Spleen (tissue), 11 donors: Measurements from ENCODE around the gene ALDH1A3. TPM values are rescaled to one million over a fixed set of nuclear protein-coding genes. Genes with fewer than 3 reads are reported as not detected.
A peak's percentile ranks its signal among the peaks of the same experiment; 100 is the strongest.

ENCODE experiments used
- DNase-seq: peaks from one replicate; pipeline ENCODE4 v3.0.0-alpha.2; 2020
- H3K27ac ChIP-seq, 8 donors: fragments of 200-600 bp; sonication (generic) in 7 of 8; 1 replicate in 4 of 8; 2 replicates in 4 of 8; pipeline versions ENCODE4 v1.5.0 to v1.8.0; 2016 to 2021; ENCODE audit warnings: inconsistent platforms in 4 of 8, mild to moderate bottlenecking in 4 of 8, moderate library complexity in 1 of 8
- H3K27me3 ChIP-seq, 7 donors: fragments of 200-600 bp; sonication (generic) in 6 of 7; replicated peaks in 1 of 7; 1 replicate in 4 of 7; 2 replicates in 3 of 7; pipeline versions ENCODE4 v1.5.0 to v1.8.0; 2016 to 2021; ENCODE audit warnings: inconsistent platforms in 3 of 7, mild to moderate bottlenecking in 1 of 7
- H3K36me3 ChIP-seq, 6 donors: fragments of 200-600 bp; sonication (generic) in 5 of 6; 1 replicate in 4 of 6; 2 replicates in 2 of 6; pipeline versions ENCODE4 v1.5.0 to v1.8.0; 2016 to 2021; ENCODE audit warnings: inconsistent platforms in 2 of 6
- H3K4me1 ChIP-seq, 6 donors: fragments of 200-600 bp; sonication (generic) in 5 of 6; 1 replicate in 3 of 6; 2 replicates in 3 of 6; pipeline versions ENCODE4 v1.5.0 to v1.8.0; 2016 to 2021; ENCODE audit warnings: inconsistent platforms in 3 of 6
- H3K4me3 ChIP-seq, 8 donors: fragments of 200-600 bp; sonication (generic) in 7 of 8; 1 replicate in 4 of 8; 2 replicates in 4 of 8; pipeline versions ENCODE4 v1.5.0 to v1.8.0; 2016 to 2021; ENCODE audit warnings: inconsistent platforms in 4 of 8, mild to moderate bottlenecking in 4 of 8, moderate library complexity in 2 of 8
- H3K9me3 ChIP-seq, 8 donors: fragments of 200-600 bp; sonication (generic) in 7 of 8; 1 replicate in 4 of 8; 2 replicates in 4 of 8; pipeline versions ENCODE4 v1.5.0 to v1.8.0; 2016 to 2021; ENCODE audit warnings: inconsistent platforms in 4 of 8
- POLR2A ChIP-seq, 3 donors: fragments of 450-650 bp; IDR thresholded peaks; one replicate each; pipeline ENCODE4 v1.5.1; 2017; ENCODE audit warnings: antibody characterized with exemption in 3 of 3, mild to moderate bottlenecking in 1 of 3
- POLR2AphosphoS5 ChIP-seq, 3 donors: sonication (generic); formaldehyde crosslinking; IDR thresholded peaks; one replicate each; pipeline ENCODE4 v1.5.1; 2017; ENCODE audit warnings: antibody characterized with exemption in 3 of 3
- WGBS, 5 donors: extraction: QIAGEN DNeasy Blood & Tissue Kit in 3 of 5; methylation state at CpG; one replicate each; pipeline versions ENCODE4 v1.1.5 to v1.1.7; 2013 to 2018; 5-methylcytosine and 5-hydroxymethylcytosine counted together
- intact Hi-C: fragments of 100-400 bp; cut with DNase I; formaldehyde crosslinking; loops from one replicate; pipeline ENCODE4 v1.15.0; 2023; ENCODE audit warnings: low total_unique reads
- polyA plus RNA-seq, 3 donors: library from polyadenylated mRNA; stranded (reverse); fragments of 200-250 nt; gene quantifications; one replicate each; pipeline ENCODE4 v1.2.1, GENCODE V29; 2013
- total RNA-seq, 7 donors: library from RNA; depleted of rRNA in 3 of 7; stranded (reverse); fragments of >200 nt in 3 of 7; fragmentation: NEBNext Ultra II Directional in 4 of 7; extraction: Animal tissue kit (Norgen Biotek cat#: 25700) in 4 of 7; gene quantifications; one replicate each; pipeline versions ENCODE4 v1.1.0 to v1.2.1, GENCODE V29; 2016 to 2021
- TF ChIP-seq, protein P1 (sequence below), 11 experiments: fragments of 200-600 bp in 7 of 11; fragments of 450-650 bp in 4 of 11; sonication (generic) in 4 of 11; IDR thresholded peaks in 8 of 11; conservative IDR thresholded peaks in 3 of 11; 1 replicate in 7 of 11; 2 replicates in 4 of 11; pipeline versions ENCODE4 v1.4.0 to v1.8.0; 2016 to 2021; ENCODE audit warnings: antibody characterized with exemption in 11 of 11, inconsistent platforms in 4 of 11, mild to moderate bottlenecking in 1 of 11
- donor health status: healthy with polysubstance abuse.
- donor health status: DM: no; HTN: no; CAD: no; lungs with moderate emphysema.
- donor health status: DM: no; HTN: no; CAD: no.
- donor health status: Bipolar disorder and iron deficiency.
- donor health status: healthy.
- donor health status: DM: no; HTN: no; CAD: no.
- donor health status: DM: yes; HTN: yes; CAD: no.

Gene ALDH1A3
- total and polyA plus RNA-seq, 10 donors, result 0.94 to 22.3 (median 4.6) TPM

DNA sequence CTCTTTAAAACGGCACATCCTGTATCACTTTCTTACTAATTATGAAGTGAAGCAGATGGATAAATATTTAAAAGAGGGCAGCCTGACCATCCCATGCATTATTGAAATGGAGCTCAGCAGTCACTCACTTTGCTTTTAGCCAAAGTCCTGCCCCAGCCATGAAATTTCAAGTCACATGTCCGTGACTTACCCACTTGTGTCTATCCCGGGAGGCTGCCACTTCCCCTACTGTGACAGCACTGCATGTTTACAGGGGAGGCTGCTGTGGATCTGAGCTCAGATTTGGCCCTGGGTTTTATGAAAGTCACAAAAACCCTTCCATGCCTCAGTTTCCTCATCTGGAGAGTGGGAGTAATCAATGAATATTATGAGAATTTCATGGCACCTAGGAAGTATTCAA is 21.7 kb downstream of the ALDH1A3 start:
- Histone ChIP-seq H3K9me3 (no peaks in the 10 kb centered on the region), H3K36me3 (no peaks in the 10 kb centered on the region), H3K27ac (peak overlapping the region; percentile 60 to 89 (median 84)), H3K27me3 (no peaks in the 10 kb centered on the region), H3K4me3 (no peak overlapping the region), H3K4me1 (peaks cover 0 to 46% (median 37%) of the 10 kb centered on the region in 6 donors)
- intact Hi-C loops, result no loop called here
- TF ChIP-seq, protein P1, sequence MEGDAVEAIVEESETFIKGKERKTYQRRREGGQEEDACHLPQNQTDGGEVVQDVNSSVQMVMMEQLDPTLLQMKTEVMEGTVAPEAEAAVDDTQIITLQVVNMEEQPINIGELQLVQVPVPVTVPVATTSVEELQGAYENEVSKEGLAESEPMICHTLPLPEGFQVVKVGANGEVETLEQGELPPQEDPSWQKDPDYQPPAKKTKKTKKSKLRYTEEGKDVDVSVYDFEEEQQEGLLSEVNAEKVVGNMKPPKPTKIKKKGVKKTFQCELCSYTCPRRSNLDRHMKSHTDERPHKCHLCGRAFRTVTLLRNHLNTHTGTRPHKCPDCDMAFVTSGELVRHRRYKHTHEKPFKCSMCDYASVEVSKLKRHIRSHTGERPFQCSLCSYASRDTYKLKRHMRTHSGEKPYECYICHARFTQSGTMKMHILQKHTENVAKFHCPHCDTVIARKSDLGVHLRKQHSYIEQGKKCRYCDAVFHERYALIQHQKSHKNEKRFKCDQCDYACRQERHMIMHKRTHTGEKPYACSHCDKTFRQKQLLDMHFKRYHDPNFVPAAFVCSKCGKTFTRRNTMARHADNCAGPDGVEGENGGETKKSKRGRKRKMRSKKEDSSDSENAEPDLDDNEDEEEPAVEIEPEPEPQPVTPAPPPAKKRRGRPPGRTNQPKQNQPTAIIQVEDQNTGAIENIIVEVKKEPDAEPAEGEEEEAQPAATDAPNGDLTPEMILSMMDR (IDR thresholded peaks at IDR 0.05 in 8 of 11, conservative IDR thresholded peaks at IDR 0.05 in 3 of 11), result no peak
- TF ChIP-seq POLR2AphosphoS5 (IDR thresholded peaks at IDR 0.05) (no peak), POLR2A (IDR thresholded peaks at IDR 0.05) (no peak)
- DNase-seq, result no peak
- WGBS, 5 donors, result 34 to 64% (median 45%) methylated on average over 3 of the region's 3 CpGs

DNA sequence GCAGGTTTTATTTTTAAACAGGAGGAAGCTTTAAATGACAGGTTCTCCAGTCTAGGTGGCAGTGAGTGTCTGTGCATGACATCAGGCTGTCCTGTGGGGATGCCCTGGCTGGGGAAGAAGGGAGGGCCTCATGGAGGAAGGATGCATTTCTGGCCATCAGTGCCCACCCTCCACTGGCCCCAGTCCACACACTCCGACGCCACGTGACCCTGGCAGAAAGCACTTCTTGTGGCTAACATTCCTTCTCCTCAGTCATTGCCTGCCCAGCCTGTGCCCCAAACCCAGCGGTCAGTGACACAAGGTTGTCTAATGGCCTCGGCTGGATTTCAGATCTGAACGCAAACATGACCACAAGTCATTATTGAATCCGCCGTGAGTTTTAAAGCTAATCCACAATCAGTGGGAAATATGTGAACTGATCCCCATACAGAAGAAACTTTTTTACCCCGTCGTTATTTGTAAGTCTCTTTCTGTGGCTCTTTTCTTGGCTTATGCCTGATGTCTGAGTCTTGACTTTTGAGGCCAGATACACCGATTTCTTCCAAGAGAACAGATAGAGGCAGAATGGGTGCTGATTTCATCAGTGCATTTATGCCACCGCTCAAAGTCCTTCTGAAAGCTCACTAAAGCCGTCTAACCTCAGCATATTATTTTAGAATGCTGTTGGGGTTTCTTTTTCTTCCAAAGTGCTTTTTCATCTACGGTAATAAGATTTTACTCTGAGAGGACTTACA is 22.2 kb downstream of the ALDH1A3 start:
- no peaks in the 10 kb centered on the region for H3K36me3 ChIP-seq
- intact Hi-C loops, result no loop called here
- WGBS, 5 donors, result 71 to 82% (median 76%) methylated on average over 14 of the region's 14 CpGs

DNA sequence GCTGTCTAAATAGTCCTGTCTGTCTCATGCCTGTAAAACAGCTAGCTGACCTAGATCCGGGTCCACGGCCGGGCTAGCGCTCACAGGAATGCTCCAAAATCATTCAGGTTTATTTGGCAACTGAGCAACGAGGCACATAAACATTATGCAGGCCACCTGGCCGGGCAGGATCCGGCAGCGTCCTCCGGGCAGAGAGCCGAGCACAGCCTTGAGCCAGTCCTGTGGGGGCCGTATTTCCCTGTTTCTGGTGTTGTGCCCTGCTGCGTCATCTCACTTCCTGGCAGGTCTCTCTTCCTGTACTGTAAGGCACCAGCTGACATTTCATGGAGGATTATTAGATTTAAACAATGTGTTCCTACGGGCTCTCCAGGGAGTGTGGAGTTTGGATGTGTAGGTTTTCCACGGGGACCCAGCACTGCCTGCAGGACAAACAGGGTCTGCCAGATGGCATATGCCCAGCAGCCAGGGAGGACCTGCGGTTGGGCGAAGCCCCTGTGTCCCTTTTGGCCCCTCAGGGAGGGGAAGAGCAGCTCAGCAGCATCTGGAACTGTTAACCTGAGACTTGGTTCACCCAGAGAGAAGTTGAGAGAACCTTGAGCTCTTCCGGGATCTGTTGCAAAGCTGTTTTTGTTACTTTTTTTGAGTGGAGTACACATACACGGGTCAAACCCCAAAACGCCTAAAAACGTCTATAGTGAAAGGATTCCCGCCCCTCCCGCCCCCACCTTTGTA is 23.0 kb downstream of the ALDH1A3 start:
- no peaks in the 10 kb centered on the region for H3K27me3 ChIP-seq
- WGBS, 5 donors, result 38 to 47% (median 43%) methylated on average over 22 of the region's 22 CpGs
- intact Hi-C loops, result no loop called here
- no peaks in the 10 kb centered on the region for H3K36me3 ChIP-seq
- peak overlapping the region; percentile 66 to 89 (median 84) for H3K27ac ChIP-seq
- peak overlapping the region in 1 of 8 donors; percentile 37 for H3K4me3 ChIP-seq
- peak; percentile 82 to 91 (median 86) for TF ChIP-seq POLR2AphosphoS5 (IDR thresholded peaks at IDR 0.05)
- TF ChIP-seq, protein P1 (IDR thresholded peaks at IDR 0.05 in 8 of 11, conservative IDR thresholded peaks at IDR 0.05 in 3 of 11), result no peak
- peak in 1 of 3 donors; percentile 11 for TF ChIP-seq POLR2A (IDR thresholded peaks at IDR 0.05)
- no peaks in the 10 kb centered on the region for H3K9me3 ChIP-seq
- DNase-seq, result peak; percentile 90
- H3K4me1 ChIP-seq, result peaks cover 0 to 47% (median 37%) of the 10 kb centered on the region in 6 donors

More for the DNA sequence above, 22.2 kb downstream of the ALDH1A3 start:
- DNase-seq, result no peak
- Histone ChIP-seq H3K4me3 (peak overlapping the region in 1 of 8 donors; percentile 37), H3K27ac (peak overlapping the region; percentile 66 to 89 (median 84)), H3K9me3 (no peaks in the 10 kb centered on the region), H3K27me3 (no peaks in the 10 kb centered on the region), H3K4me1 (peaks cover 0 to 47% (median 37%) of the 10 kb centered on the region in 6 donors)
- TF ChIP-seq, protein P1 (IDR thresholded peaks at IDR 0.05 in 8 of 11, conservative IDR thresholded peaks at IDR 0.05 in 3 of 11), result no peak
- TF ChIP-seq POLR2AphosphoS5 (IDR thresholded peaks at IDR 0.05), result peak in 1 of 3 donors; percentile 9
- TF ChIP-seq POLR2A (IDR thresholded peaks at IDR 0.05), result no peak

DNA sequence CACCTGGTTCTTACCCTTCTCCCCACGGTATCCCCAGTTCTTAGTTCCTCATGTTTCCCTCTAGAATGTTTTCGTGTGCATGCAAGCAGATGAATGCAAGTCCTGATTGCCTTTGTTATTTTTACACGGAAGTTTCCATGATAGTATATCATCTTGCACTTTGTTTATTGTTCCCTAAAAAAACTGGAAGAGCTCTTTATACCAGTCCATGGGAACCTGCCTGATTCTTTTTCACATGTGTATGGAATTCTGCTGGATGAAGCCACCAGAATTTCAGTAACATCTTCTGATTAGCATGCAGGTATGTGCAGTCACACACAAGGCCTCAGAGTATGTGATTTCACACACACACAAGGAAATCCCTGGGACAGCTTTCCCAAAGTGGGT is 23.5 kb downstream of the ALDH1A3 start:
- TF ChIP-seq, protein P1 (IDR thresholded peaks at IDR 0.05 in 8 of 11, conservative IDR thresholded peaks at IDR 0.05 in 3 of 11), result no peak
- Histone ChIP-seq H3K27me3 (no peaks in the 10 kb centered on the region), H3K4me1 (peaks cover 0 to 47% (median 37%) of the 10 kb centered on the region in 6 donors), H3K27ac (peak overlapping the region in 7 of 8 donors; percentile 79 to 89 (median 85)), H3K4me3 (no peak overlapping the region), H3K36me3 (no peaks in the 10 kb centered on the region), H3K9me3 (no peaks in the 10 kb centered on the region)
- WGBS, 5 donors, result 77 to 86% (median 79%) methylated on average over 3 of the region's 3 CpGs
- intact Hi-C loops, result no loop called here
- no peak for DNase-seq
